ENCODE results near the gene GOLGA8K.
"Not testable (repeated sequence)": the region's sequence is repeated elsewhere in the genome, so short reads cannot be mapped to it uniquely, and the experiment has no call there.

- not testable (repeated sequence) for TF ChIP-seq POLR2A (IDR thresholded peaks at IDR 0.05); CTCF (IDR thresholded peaks at IDR 0.05); POLR2AphosphoS5 (IDR thresholded peaks at IDR 0.05; ENCODE audit: insufficient read depth in 1 of 2, low read depth in 1 of 2)
These were observed 39.6 kb downstream of the GOLGA8K start for GRCh38 chr15:32363449-32363848.

All from vagina (tissue), 2 donors.